Adipocyte (in vitro differentiated cells): ENCODE measurements around the gene CIB4.

ENCODE experiments used
- DNase-seq: peaks from one replicate; pipeline ENCODE4 v3.0.0-alpha.2; 2015; ENCODE audit warnings: low read depth
- H3K27me3 ChIP-seq: replicated peaks from 2 replicates; pipeline ENCODE4 v1.7.0; 2013; ENCODE audit warnings: mild to moderate bottlenecking, low read length, moderate library complexity; ENCODE audit not compliant: control insufficient read depth, insufficient read depth
- H3K36me3 ChIP-seq: 2 replicates; pipeline ENCODE4 v1.7.0; 2013; ENCODE audit warnings: low read length, mild to moderate bottlenecking, moderate library complexity; ENCODE audit not compliant: control insufficient read depth, insufficient read depth, severe bottlenecking
- H3K4me1 ChIP-seq: 2 replicates; pipeline ENCODE4 v1.7.0; 2013; ENCODE audit warnings: mild to moderate bottlenecking, low read length, moderate library complexity; ENCODE audit not compliant: control insufficient read depth, insufficient read depth
- H3K4me3 ChIP-seq: 2 replicates; pipeline ENCODE4 v1.7.0; 2013; ENCODE audit warnings: mild to moderate bottlenecking, low read length, moderate library complexity
- H3K9ac ChIP-seq: 2 replicates; pipeline ENCODE4 v1.7.0; 2013; ENCODE audit warnings: mild to moderate bottlenecking, low read length, moderate library complexity
- H3K9me3 ChIP-seq: 2 replicates; pipeline ENCODE4 v1.7.0; 2013; ENCODE audit warnings: mild to moderate bottlenecking, low read length, moderate library complexity; ENCODE audit not compliant: control insufficient read depth

Gene CIB4

GRCh38 chr2:26637811-26638310, 3.3 kb downstream of the CIB4 start:
- Histone ChIP-seq H3K9ac (no peak overlapping the region), H3K36me3 (no peaks in the 10 kb centered on the region), H3K27me3 (peaks cover 45% of the 10 kb centered on the region), H3K9me3 (no peaks in the 10 kb centered on the region), H3K4me1 (peaks cover 8% of the 10 kb centered on the region), H3K4me3 (no peak overlapping the region)
- DNase-seq: no peak

DNA sequence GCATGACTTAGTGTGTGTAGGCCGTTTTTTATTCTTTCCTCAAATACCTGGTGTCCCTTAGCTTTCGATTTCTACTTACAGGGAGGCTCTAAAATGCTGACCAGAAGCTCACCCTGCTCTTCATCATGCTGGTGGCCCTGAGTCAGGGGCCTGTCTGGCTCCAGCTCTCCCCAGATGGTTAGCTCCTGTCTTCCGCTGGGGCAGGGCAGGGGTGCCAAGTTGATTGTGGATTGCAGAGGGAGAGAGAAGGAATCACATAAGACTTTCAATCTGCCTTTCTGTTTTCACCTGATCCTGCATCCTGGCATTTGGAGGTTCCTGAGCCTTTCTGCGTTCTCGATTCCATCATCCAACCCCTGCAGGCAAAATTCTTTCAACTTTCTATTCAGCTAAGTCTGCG, 4.2 kb downstream of the CIB4 start:
- Histone ChIP-seq H3K27me3 (peaks cover 36% of the 10 kb centered on the region), H3K4me3 (no peak overlapping the region)

GRCh38 chr2:26635401-26635800, 5.8 kb downstream of the CIB4 start:
- Histone ChIP-seq H3K4me3 (no peak overlapping the region), H3K9me3 (no peaks in the 10 kb centered on the region), H3K27me3 (peaks cover 32% of the 10 kb centered on the region), H3K9ac (no peak overlapping the region), H3K4me1 (peaks cover 4% of the 10 kb centered on the region), H3K36me3 (no peaks in the 10 kb centered on the region)
- no peak for DNase-seq

More for the DNA sequence above, 4.2 kb downstream of the CIB4 start:
- Histone ChIP-seq H3K36me3 (no peaks in the 10 kb centered on the region), H3K9me3 (no peaks in the 10 kb centered on the region), H3K4me1 (peaks cover 8% of the 10 kb centered on the region), H3K9ac (no peak overlapping the region)
- DNase-seq: no peak

DNA sequence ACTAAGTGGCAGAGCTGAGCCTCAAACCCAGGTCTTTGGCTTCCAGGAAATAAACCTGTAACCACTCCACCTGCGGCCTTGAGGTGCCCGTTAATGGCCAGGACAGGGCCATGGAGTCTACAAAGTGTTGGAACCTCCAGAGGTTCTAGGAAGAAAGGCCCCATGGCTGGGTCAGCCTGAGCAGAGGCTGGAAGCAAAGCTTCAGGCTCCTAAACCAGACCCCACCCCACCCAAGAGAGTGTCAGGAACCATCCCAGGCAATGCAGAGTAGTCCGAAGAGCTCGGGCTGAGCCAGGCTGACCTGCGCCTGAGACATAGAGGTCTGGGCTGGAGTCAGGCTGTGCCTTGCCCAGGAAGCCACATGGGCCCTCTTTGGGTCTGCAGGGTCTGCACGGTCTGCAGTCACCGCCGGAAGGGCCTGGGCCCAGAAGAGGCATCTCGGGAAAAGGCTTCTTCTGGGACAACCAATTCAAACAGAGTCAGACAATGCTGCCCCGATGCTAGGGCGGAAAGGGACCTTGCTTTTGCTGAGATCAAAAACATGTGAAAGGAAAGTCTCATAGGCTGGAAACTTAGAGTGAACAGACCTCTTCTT, 6.4 kb downstream of the CIB4 start:
- H3K27me3 ChIP-seq: peaks cover 32% of the 10 kb centered on the region
- H3K4me3 ChIP-seq: no peak overlapping the region
- no peak overlapping the region for H3K9ac ChIP-seq
- H3K36me3 ChIP-seq: no peaks in the 10 kb centered on the region
- H3K4me1 ChIP-seq: no peaks in the 10 kb centered on the region
- DNase-seq: no peak
- H3K9me3 ChIP-seq: no peaks in the 10 kb centered on the region

DNA sequence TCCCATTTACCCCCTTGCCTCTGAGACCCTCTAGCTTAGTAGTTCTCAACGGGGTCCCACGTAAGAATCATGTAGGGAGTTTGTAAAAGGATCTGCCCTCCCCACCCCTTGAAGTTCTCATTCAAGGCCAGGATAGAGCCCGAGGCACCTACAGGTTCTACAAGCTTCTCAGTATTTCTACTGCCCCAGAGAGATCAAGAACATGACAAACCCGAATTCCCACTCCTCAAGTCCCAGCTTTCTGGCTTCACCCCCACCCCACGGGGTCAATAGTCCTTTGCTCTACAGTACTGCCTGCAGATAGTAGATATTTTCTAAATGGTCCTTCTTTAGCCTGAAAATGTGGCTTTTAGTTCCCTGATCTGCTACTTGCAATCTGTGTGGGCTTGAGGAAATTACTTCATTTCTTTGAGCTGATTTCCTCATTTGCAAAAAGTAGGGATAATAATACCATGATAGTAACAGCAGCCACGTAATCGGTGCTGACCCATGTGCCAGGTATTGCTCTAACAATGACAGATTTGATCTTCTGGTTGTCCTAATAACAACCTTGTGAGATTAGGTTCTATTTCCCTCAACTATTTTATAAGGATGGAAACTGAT, 7.1 kb downstream of the CIB4 start:
- H3K4me1 ChIP-seq: no peaks in the 10 kb centered on the region
- H3K36me3 ChIP-seq: no peaks in the 10 kb centered on the region
- H3K9ac ChIP-seq: no peak overlapping the region
- DNase-seq: no peak
- no peaks in the 10 kb centered on the region for H3K9me3 ChIP-seq
- no peak overlapping the region for H3K4me3 ChIP-seq
- H3K27me3 ChIP-seq: peaks cover 32% of the 10 kb centered on the region

DNA sequence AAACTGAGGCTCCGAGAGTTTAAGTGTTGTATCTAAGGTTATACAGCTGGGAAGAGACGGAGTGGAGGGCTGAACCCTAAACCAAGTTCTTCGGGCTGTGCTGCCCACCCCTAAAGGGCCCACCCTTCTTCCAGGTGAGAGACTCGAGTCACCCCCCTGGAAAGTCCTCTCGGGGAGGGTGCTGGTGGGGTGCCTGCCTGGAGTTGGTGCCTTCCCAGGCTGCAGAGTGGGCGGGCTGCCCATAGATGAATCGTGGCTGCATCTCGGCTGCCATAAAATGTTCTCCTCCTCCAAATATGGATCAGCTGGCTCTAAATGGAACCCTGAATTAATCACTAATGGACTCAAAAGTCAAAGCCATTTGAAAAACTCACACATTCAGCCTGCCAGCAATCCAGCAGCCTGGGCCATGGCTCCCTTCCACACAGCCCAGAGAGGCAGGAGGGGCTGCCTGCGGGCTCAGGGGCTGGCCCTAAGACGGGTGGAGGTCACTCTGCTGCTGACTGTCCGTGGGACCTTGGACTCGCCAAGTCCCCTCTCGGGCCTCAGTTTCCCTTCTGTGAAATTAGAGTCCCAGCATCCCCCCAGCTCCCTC, 7.7 kb downstream of the CIB4 start:
- Histone ChIP-seq H3K27me3 (peaks cover 32% of the 10 kb centered on the region), H3K9ac (no peak overlapping the region), H3K4me1 (no peaks in the 10 kb centered on the region), H3K36me3 (no peaks in the 10 kb centered on the region), H3K4me3 (no peak overlapping the region), H3K9me3 (no peaks in the 10 kb centered on the region)
- DNase-seq: no peak

- Histone ChIP-seq H3K4me3 (no peak overlapping the region), H3K4me1 (no peaks in the 10 kb centered on the region), H3K27me3 (peaks cover 25% of the 10 kb centered on the region)
These were observed 8.5 kb downstream of the CIB4 start for GRCh38 chr2:26632624-26633185.

DNA sequence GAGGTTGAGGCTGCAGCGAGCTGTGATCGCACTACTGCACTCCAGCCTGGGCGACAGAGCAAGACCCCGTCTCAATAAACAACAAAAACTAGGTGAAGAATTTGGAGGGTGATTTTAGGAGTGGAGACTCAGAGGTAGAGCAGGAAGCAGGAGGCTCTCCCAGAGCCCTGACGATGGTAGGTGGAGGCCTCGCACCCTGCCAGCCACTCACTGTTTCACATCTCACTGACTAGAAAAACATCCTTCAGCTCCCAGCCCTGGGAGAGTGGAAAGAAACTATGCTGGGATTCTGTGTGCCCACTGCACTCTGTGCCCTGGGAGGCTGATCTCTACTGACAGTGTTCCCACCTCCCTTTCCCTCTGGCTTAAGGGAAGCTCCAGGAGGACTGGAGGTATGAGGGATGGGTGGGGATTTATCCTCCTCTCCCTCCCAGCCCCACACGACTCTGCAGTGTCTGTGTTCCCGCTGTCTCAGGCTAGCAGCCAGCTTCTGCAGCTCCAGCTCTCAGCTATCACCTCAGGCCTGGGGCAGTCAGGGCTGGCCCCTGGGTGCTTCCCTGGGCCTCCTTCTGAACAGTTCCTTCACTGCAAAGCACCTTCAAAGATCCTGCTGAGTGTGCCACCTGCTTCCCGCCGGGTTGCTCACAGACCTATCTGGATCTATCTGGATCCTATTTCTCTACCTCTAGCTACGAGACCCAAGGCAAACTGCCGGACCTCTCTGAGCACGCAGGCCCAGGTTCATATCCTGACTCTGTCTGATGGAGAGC, 9.6 kb downstream of the CIB4 start:
- H3K9ac ChIP-seq: no peak overlapping the region
- no peak overlapping the region for H3K4me3 ChIP-seq
- no peaks in the 10 kb centered on the region for H3K36me3 ChIP-seq
- DNase-seq: no peak
- no peaks in the 10 kb centered on the region for H3K4me1 ChIP-seq
- H3K27me3 ChIP-seq: peaks cover 15% of the 10 kb centered on the region
- H3K9me3 ChIP-seq: no peaks in the 10 kb centered on the region

More at GRCh38 chr2:26632624-26633185, 8.5 kb downstream of the CIB4 start:
- no peak overlapping the region for H3K9ac ChIP-seq
- H3K36me3 ChIP-seq: no peaks in the 10 kb centered on the region
- no peaks in the 10 kb centered on the region for H3K9me3 ChIP-seq
- no peak for DNase-seq

- no peak overlapping the region for H3K9ac ChIP-seq
- peaks cover 15% of the 10 kb centered on the region for H3K27me3 ChIP-seq
- H3K4me3 ChIP-seq: no peak overlapping the region
- no peaks in the 10 kb centered on the region for H3K36me3 ChIP-seq
- H3K9me3 ChIP-seq: no peaks in the 10 kb centered on the region
- no peak for DNase-seq
- no peaks in the 10 kb centered on the region for H3K4me1 ChIP-seq
These were observed 10.4 kb downstream of the CIB4 start for GRCh38 chr2:26630669-26631360.

- Histone ChIP-seq H3K27me3 (peaks cover 15% of the 10 kb centered on the region), H3K4me1 (no peaks in the 10 kb centered on the region), H3K4me3 (no peak overlapping the region), H3K9ac (no peak overlapping the region), H3K36me3 (no peaks in the 10 kb centered on the region), H3K9me3 (no peaks in the 10 kb centered on the region)
- no peak for DNase-seq
These were observed 10.9 kb downstream of the CIB4 start for GRCh38 chr2:26630235-26630634.
